Naive thymus-derived CD4-positive, alpha-beta T cell (primary cell): Measurements from ENCODE around the gene PPIB. TPM values are rescaled to one million over a fixed set of nuclear protein-coding genes. Genes with fewer than 3 reads are reported as not detected.
A peak's percentile ranks its signal among the peaks of the same experiment; 100 is the strongest.
"Not testable (repeated sequence)": the region's sequence is repeated elsewhere in the genome, so short reads cannot be mapped to it uniquely, and the experiment has no call there.

Source experiments
- ATAC-seq: fragments of 150-1000 bp; cut with Tn5 transposase; 2 replicates; pipeline ENCODE4 v1.10.0; 2021; ENCODE audit warnings: mild to moderate bottlenecking, moderate library complexity
- CTCF ChIA-PET: fragments of 350-600 bp; sonication (Branson Sonifier 250); formaldehyde crosslinking; loops from one replicate; lab custom pipeline; 2021; ENCODE audit warnings: antibody characterized with exemption; lab: Charles Lee
- POLR2A ChIA-PET: fragments of 350-600 bp; sonication (Branson Sonifier 250); formaldehyde crosslinking; loops from one replicate; lab custom pipeline; 2021; ENCODE audit warnings: antibody characterized with exemption, inconsistent platforms; lab: Charles Lee
- DNase-seq, 9 donors: peaks; one replicate each; pipeline versions ENCODE4 v3.0.0 to v3.0.0-alpha.2; 2020 to 2022; ENCODE audit warnings: mixed read lengths in 1 of 9
- H3K27ac ChIP-seq: one replicate; pipeline ENCODE4 v1.7.0; 2013; ENCODE audit warnings: mild to moderate bottlenecking, low read depth, low read length, moderate library complexity
- H3K27me3 ChIP-seq, 2 donors: one replicate each; pipeline ENCODE4 v1.7.0; 2013; ENCODE audit warnings: low read length in 2 of 2, mild to moderate bottlenecking in 2 of 2, moderate library complexity in 2 of 2; ENCODE audit not compliant: control insufficient read depth in 2 of 2, insufficient read depth in 2 of 2
- H3K36me3 ChIP-seq, 3 experiments: 1 replicate in 2 of 3; 2 replicates in 1 of 3; pipeline ENCODE4 v1.7.0; 2013; ENCODE audit warnings: low read length in 3 of 3, mild to moderate bottlenecking in 3 of 3, moderate library complexity in 1 of 3; ENCODE audit not compliant: insufficient read depth in 3 of 3, control insufficient read depth in 2 of 3
- H3K4me1 ChIP-seq, 2 donors: one replicate each; pipeline ENCODE4 v1.7.0; 2013; ENCODE audit warnings: low read length in 2 of 2, mild to moderate bottlenecking in 2 of 2, moderate library complexity in 1 of 2; ENCODE audit not compliant: control insufficient read depth in 2 of 2, insufficient read depth in 2 of 2
- H3K4me3 ChIP-seq: 2 replicates; pipeline ENCODE4 v1.7.0; 2013; ENCODE audit warnings: mild to moderate bottlenecking, low read length
- H3K9me3 ChIP-seq, 3 experiments: 1 replicate in 2 of 3; 2 replicates in 1 of 3; pipeline ENCODE4 v1.7.0; 2013; ENCODE audit warnings: low read length in 3 of 3; ENCODE audit not compliant: control insufficient read depth in 2 of 3
- H3K27ac Mint-ChIP-seq, 9 donors: one replicate each; pipeline ENCODE4 v1.8.0; 2020 to 2022; ENCODE audit warnings: mixed read lengths in 9 of 9, mild to moderate bottlenecking in 8 of 9, moderate library complexity in 5 of 9, inconsistent platforms in 2 of 9
- H3K27me3 Mint-ChIP-seq, 5 donors: one replicate each; pipeline ENCODE4 v1.8.0; 2021 to 2022; ENCODE audit warnings: mixed read lengths in 5 of 5, mild to moderate bottlenecking in 1 of 5
- H3K36me3 Mint-ChIP-seq, 5 donors: one replicate each; pipeline ENCODE4 v1.8.0; 2020 to 2022; ENCODE audit warnings: mixed read lengths in 5 of 5, mild to moderate bottlenecking in 3 of 5, inconsistent platforms in 1 of 5
- H3K4me1 Mint-ChIP-seq, 7 donors: one replicate each; pipeline ENCODE4 v1.8.0; 2020 to 2022; ENCODE audit warnings: mixed read lengths in 7 of 7, mild to moderate bottlenecking in 3 of 7, inconsistent platforms in 1 of 7
- H3K4me3 Mint-ChIP-seq, 10 donors: one replicate each; pipeline ENCODE4 v1.8.0; 2020 to 2022; ENCODE audit warnings: mild to moderate bottlenecking in 10 of 10, mixed read lengths in 10 of 10, moderate library complexity in 6 of 10, inconsistent platforms in 2 of 10
- H3K9me3 Mint-ChIP-seq, 11 donors: one replicate each; pipeline ENCODE4 v1.8.0; 2020 to 2022; ENCODE audit warnings: mixed read lengths in 11 of 11, mild to moderate bottlenecking in 4 of 11, inconsistent platforms in 1 of 11, moderate library complexity in 1 of 11
- intact Hi-C, 2 donors: fragments of 100-400 bp; cut with micrococcal nuclease; formaldehyde crosslinking; loops; one replicate each; pipeline ENCODE4 v1.15.1; 2023
- polyA plus RNA-seq, 2 donors: library from polyadenylated mRNA; unstranded; fragments of 300-500 nt; fragmentation: Illumina TruSeq; gene quantifications; one replicate each; pipeline ENCODE4 v1.2.3, GENCODE V29; 2021
- total RNA-seq, 6 experiments: library from RNA in 5 of 6; stranded (reverse) in 5 of 6; gene quantifications; 1 replicate in 5 of 6; 2 replicates in 1 of 6; pipeline ENCODE4 v1.2.3 and lab custom pipeline; 2021 to 2026

The PPIB gene
- total and polyA plus RNA-seq, 7 experiments from 2014 or later = 160 to 557 (median 190) TPM

- Mint-ChIP-seq H3K9me3 (no peaks in the 10 kb centered on the region), H3K4me3 (no peak overlapping the region), H3K27ac (no peak overlapping the region), H3K4me1 (peaks cover 0 to 4% (median 0%) of the 10 kb centered on the region in 7 donors), H3K36me3 (peaks cover 22 to 63% (median 29%) of the 10 kb centered on the region in 5 donors), H3K27me3 (no peaks in the 10 kb centered on the region)
- ATAC-seq (no peak), DNase-seq (no peak)
- Histone ChIP-seq H3K36me3 (peaks cover 35 to 93% (median 55%) of the 10 kb centered on the region in 3 experiments), H3K4me3 (no peak overlapping the region), H3K9me3 (no peaks in the 10 kb centered on the region), H3K4me1 (no peaks in the 10 kb centered on the region), H3K27ac (no peak overlapping the region), H3K27me3 (no peaks in the 10 kb centered on the region)
- ChIA-PET CTCF (no interaction called here), POLR2A (no interaction called here)
- intact Hi-C loops = no loop called here
Observed at GRCh38 chr15:64127521-64128270, 35.1 kb downstream of the PPIB start.

GRCh38 chr15:64125978-64126377 lies 36.8 kb downstream of the PPIB start:
- intact Hi-C loops = no loop called here
- H3K27me3 Mint-ChIP-seq = no peaks in the 10 kb centered on the region
- ChIA-PET CTCF (interaction anchor here (0.6 kb wide), 1 partner anchor 22 kb away, joined by 3 read pairs; no protein-coding TSS in a partner anchor), POLR2A (interaction anchor here (0.7 kb wide), 1 partner anchor 28 kb away, joined by 3 read pairs; no protein-coding TSS in a partner anchor)
- ATAC-seq (no peak), DNase-seq (no peak)
- no peaks in the 10 kb centered on the region for H3K9me3 Mint-ChIP-seq
- H3K4me3 ChIP-seq = no peak overlapping the region
- H3K4me1 ChIP-seq = no peaks in the 10 kb centered on the region
- no peak overlapping the region for H3K4me3 Mint-ChIP-seq
- no peaks in the 10 kb centered on the region for H3K27me3 ChIP-seq
- peaks cover 17 to 53% (median 28%) of the 10 kb centered on the region in 5 donors for H3K36me3 Mint-ChIP-seq
- H3K27ac Mint-ChIP-seq = peak overlapping the region in 1 of 9 donors; percentile 12
- peaks cover 24 to 91% (median 46%) of the 10 kb centered on the region in 3 experiments for H3K36me3 ChIP-seq
- peaks cover 0 to 4% (median 0%) of the 10 kb centered on the region in 7 donors for H3K4me1 Mint-ChIP-seq
- no peak overlapping the region for H3K27ac ChIP-seq
- H3K9me3 ChIP-seq = no peaks in the 10 kb centered on the region

- DNase-seq (no peak), ATAC-seq (no peak)
- H3K4me3 Mint-ChIP-seq = no peak overlapping the region
- no peaks in the 10 kb centered on the region for H3K9me3 Mint-ChIP-seq
- ChIA-PET CTCF (interaction anchor here (1.2 kb wide), 1 partner anchor 10 kb away, joined by 3 read pairs; no protein-coding TSS in a partner anchor), POLR2A (no interaction called here)
- peaks cover 11 to 92% (median 45%) of the 10 kb centered on the region in 3 experiments for H3K36me3 ChIP-seq
- peaks cover 0 to 4% (median 0%) of the 10 kb centered on the region in 7 donors for H3K4me1 Mint-ChIP-seq
- no peaks in the 10 kb centered on the region for H3K27me3 ChIP-seq
- H3K9me3 ChIP-seq = no peaks in the 10 kb centered on the region
- intact Hi-C loops = no loop called here
- peaks cover 18 to 49% (median 33%) of the 10 kb centered on the region in 5 donors for H3K36me3 Mint-ChIP-seq
- H3K27ac Mint-ChIP-seq = peak overlapping the region in 1 of 9 donors; percentile 14
- no peak overlapping the region for H3K4me3 ChIP-seq
- H3K27me3 Mint-ChIP-seq = no peaks in the 10 kb centered on the region
- H3K4me1 ChIP-seq = no peaks in the 10 kb centered on the region
- H3K27ac ChIP-seq = no peak overlapping the region
Observed at GRCh38 chr15:64122936-64123351, 39.9 kb downstream of the PPIB start.

- no peaks in the 10 kb centered on the region for H3K4me1 ChIP-seq
- ATAC-seq (no peak), DNase-seq (no peak)
- CTCF ChIA-PET = interaction anchor here (1.2 kb wide), 1 partner anchor 9 kb away, joined by 3 read pairs; no protein-coding TSS in a partner anchor
- H3K27me3 ChIP-seq = no peaks in the 10 kb centered on the region
- peaks cover 11 to 92% (median 45%) of the 10 kb centered on the region in 3 experiments for H3K36me3 ChIP-seq
- intact Hi-C loops = no loop called here
- H3K36me3 Mint-ChIP-seq = peaks cover 15 to 47% (median 31%) of the 10 kb centered on the region in 5 donors
- peaks cover 0 to 2% (median 0%) of the 10 kb centered on the region in 7 donors for H3K4me1 Mint-ChIP-seq
- no peaks in the 10 kb centered on the region for H3K9me3 Mint-ChIP-seq
- POLR2A ChIA-PET = interaction anchor here (0.8 kb wide), 1 partner anchor 22 kb away, joined by 3 read pairs; no protein-coding TSS in a partner anchor
- no peak overlapping the region for H3K27ac Mint-ChIP-seq
- H3K4me3 Mint-ChIP-seq = no peak overlapping the region
- no peaks in the 10 kb centered on the region for H3K9me3 ChIP-seq
- H3K4me3 ChIP-seq = no peak overlapping the region
- H3K27me3 Mint-ChIP-seq = no peaks in the 10 kb centered on the region
- no peak overlapping the region for H3K27ac ChIP-seq
Observed at GRCh38 chr15:64122444-64122843, 40.4 kb downstream of the PPIB start.

GRCh38 chr15:64121614-64122013 lies 41.2 kb downstream of the PPIB start:
- Mint-ChIP-seq H3K27me3 (no peaks in the 10 kb centered on the region), H3K4me3 (no peak overlapping the region), H3K36me3 (peaks cover 13 to 45% (median 28%) of the 10 kb centered on the region in 5 donors), H3K9me3 (no peaks in the 10 kb centered on the region), H3K27ac (no peak overlapping the region), H3K4me1 (peaks cover 0 to 2% (median 0%) of the 10 kb centered on the region in 7 donors)
- Histone ChIP-seq H3K4me1 (no peaks in the 10 kb centered on the region), H3K27ac (no peak overlapping the region), H3K4me3 (no peak overlapping the region), H3K36me3 (peaks cover 13 to 92% (median 40%) of the 10 kb centered on the region in 3 experiments), H3K27me3 (no peaks in the 10 kb centered on the region), H3K9me3 (no peaks in the 10 kb centered on the region)
- CTCF ChIA-PET = interaction anchor here (0.6 kb wide), 1 partner anchor 166 kb away, joined by 4 read pairs; no protein-coding TSS in a partner anchor
- POLR2A ChIA-PET = no interaction called here
- no peak for ATAC-seq
- no peak for DNase-seq
- intact Hi-C loops = no loop called here

DNA sequence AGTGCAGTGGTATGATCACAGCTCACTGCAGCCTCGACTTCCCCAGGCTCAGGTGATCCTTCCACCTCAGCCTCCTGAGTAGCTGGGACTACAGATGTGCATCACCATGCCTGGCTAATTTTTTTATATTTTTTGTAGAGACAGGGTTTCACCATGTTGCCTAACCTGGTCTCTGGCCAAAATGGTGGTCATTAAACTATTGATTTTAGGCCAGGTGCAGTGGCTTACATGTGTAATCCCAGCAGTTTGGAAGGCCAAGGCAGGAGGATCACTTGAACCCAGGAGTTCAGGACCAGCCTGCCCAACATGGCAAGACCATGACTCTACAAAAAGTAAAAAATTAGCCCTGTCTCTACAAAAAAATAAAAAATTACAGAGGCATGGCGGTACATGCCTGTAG lies 42.5 kb downstream of the PPIB start:
- H3K4me3 ChIP-seq, CTCF ChIA-PET, POLR2A ChIA-PET, H3K27me3 Mint-ChIP-seq, H3K9me3 Mint-ChIP-seq, H3K4me1 Mint-ChIP-seq, ATAC-seq, H3K9me3 ChIP-seq, H3K4me1 ChIP-seq, H3K4me3 Mint-ChIP-seq, intact Hi-C loops, DNase-seq, H3K27ac ChIP-seq, H3K27ac Mint-ChIP-seq, H3K27me3 ChIP-seq: not testable (repeated sequence)
- H3K36me3 ChIP-seq = peaks cover 18 to 91% (median 35%) of the 10 kb centered on the region in 3 experiments
- H3K36me3 Mint-ChIP-seq = peaks cover 10 to 43% (median 31%) of the 10 kb centered on the region in 5 donors
